Peyer's patch (tissue), 4 donors: ENCODE data around the gene RPLP2. TPM values are rescaled to one million over a fixed set of nuclear protein-coding genes. Genes with fewer than 3 reads are reported as not detected.

Experiments
- DNase-seq, 3 donors: peaks; one replicate each; pipeline ENCODE4 v3.0.0-alpha.2; 2017 to 2019
- H3K27ac ChIP-seq, 4 donors: fragments of 200-600 bp; sonication (generic); one replicate each; pipeline ENCODE4 v1.5.1; 2016 to 2019
- H3K27me3 ChIP-seq, 2 donors: fragments of 200-600 bp; sonication (generic); one replicate each; pipeline ENCODE4 v1.5.1; 2019
- H3K36me3 ChIP-seq, 3 donors: fragments of 200-600 bp; sonication (generic); one replicate each; pipeline ENCODE4 v1.5.1; 2016 to 2019
- H3K4me1 ChIP-seq, 4 donors: fragments of 200-600 bp; sonication (generic); one replicate each; pipeline ENCODE4 v1.5.1; 2016 to 2019
- H3K4me3 ChIP-seq, 4 donors: fragments of 200-600 bp; sonication (generic); 1 replicate in 3 of 4; 2 replicates in 1 of 4; pipeline ENCODE4 v1.5.1; 2016 to 2019; ENCODE audit warnings: mild to moderate bottlenecking in 1 of 4
- H3K9me3 ChIP-seq, 4 donors: fragments of 200-600 bp; sonication (generic); one replicate each; pipeline ENCODE4 v1.5.1; 2016 to 2019; ENCODE audit warnings: mild to moderate bottlenecking in 1 of 4
- POLR2A ChIP-seq, 2 donors: fragments of 450-650 bp; IDR thresholded peaks; one replicate each; pipeline ENCODE4 v1.5.1; 2017; ENCODE audit warnings: antibody characterized with exemption in 2 of 2, mild to moderate bottlenecking in 2 of 2, moderate library complexity in 2 of 2
- total RNA-seq, 4 donors: library from RNA; depleted of rRNA; stranded (reverse); fragments of >200 nt; gene quantifications; one replicate each; pipeline ENCODE4 v1.1.0, GENCODE V29; 2016
- TF ChIP-seq, protein P1 (sequence below), 6 experiments: fragments of 450-650 bp in 4 of 6; fragments of 200-600 bp in 2 of 6; sonication (generic) in 1 of 6; IDR thresholded peaks; one replicate each; pipeline ENCODE4 v1.5.1; 2017 to 2019; ENCODE audit warnings: antibody characterized with exemption in 6 of 6, mild to moderate bottlenecking in 3 of 6, moderate library complexity in 1 of 6

Gene RPLP2
- total RNA-seq, 4 donors from 2014 or later, result 261 to 1,717 (median 510) TPM

DNA sequence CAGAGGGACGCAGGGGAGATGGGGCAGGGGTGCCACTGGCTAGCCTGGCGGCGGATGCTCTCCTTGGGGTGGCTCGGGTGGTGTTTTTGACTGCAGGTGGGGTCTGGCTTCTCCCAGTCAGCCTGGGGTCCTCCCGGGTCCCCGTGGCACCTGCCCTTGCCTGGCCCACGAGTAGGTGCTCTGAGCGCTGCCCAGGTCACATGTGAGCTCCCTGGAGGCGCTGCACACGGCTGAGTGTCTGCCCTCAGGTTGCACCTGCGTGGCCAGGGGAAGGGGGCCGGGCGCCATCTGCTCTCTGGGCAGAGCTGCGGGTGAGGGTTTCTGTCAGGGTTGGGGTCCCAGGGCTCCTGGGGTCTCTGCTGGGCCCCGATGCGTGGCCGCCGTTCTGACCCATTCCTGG is 38.1 kb downstream of the RPLP2 start:
- no peaks in the 10 kb centered on the region for H3K36me3 ChIP-seq
- no peaks in the 10 kb centered on the region for H3K9me3 ChIP-seq
- no peak for DNase-seq
- no peak overlapping the region for H3K4me3 ChIP-seq
- H3K27me3 ChIP-seq, result peaks cover 0 to 10% of the 10 kb centered on the region in 2 donors
- peaks cover 10 to 65% (median 27%) of the 10 kb centered on the region in 4 donors for H3K4me1 ChIP-seq
- no peak overlapping the region for H3K27ac ChIP-seq
- no peak for TF ChIP-seq POLR2A (IDR thresholded peaks at IDR 0.05)
- TF ChIP-seq, protein P1, sequence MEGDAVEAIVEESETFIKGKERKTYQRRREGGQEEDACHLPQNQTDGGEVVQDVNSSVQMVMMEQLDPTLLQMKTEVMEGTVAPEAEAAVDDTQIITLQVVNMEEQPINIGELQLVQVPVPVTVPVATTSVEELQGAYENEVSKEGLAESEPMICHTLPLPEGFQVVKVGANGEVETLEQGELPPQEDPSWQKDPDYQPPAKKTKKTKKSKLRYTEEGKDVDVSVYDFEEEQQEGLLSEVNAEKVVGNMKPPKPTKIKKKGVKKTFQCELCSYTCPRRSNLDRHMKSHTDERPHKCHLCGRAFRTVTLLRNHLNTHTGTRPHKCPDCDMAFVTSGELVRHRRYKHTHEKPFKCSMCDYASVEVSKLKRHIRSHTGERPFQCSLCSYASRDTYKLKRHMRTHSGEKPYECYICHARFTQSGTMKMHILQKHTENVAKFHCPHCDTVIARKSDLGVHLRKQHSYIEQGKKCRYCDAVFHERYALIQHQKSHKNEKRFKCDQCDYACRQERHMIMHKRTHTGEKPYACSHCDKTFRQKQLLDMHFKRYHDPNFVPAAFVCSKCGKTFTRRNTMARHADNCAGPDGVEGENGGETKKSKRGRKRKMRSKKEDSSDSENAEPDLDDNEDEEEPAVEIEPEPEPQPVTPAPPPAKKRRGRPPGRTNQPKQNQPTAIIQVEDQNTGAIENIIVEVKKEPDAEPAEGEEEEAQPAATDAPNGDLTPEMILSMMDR (IDR thresholded peaks at IDR 0.05), result no peak

DNA sequence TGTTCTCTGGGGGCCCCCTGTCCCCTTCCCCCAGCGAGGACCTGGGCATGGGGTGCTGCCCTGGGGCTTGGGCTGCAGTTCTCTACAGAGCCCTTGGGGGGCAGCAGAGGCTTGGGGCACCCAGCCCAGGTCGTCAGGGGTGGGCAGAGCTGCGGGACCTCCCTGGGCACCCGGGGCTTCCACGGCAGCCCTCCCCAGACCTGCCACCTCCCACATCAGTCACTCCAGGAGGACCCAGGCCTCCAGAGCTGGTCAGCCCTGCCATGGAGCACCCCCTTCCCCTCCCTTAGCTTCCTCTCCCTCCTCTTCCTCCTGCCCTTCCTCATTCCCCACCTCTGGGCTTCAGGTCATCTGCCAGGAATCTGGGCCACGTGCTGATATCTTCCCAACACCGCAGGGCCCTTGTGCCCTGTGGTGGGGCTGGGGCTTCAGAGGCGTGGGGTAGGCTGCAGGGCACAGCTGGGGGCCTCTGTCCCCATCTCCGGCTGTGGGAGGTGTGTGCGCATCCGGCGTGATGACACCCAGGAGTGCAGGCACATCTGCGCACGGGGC is 38.7 kb downstream of the RPLP2 start:
- TF ChIP-seq, protein P1 (IDR thresholded peaks at IDR 0.05), result peak; percentile 82 to 92 (median 88)
- TF ChIP-seq POLR2A (IDR thresholded peaks at IDR 0.05), result no peak
- Histone ChIP-seq H3K4me3 (peak overlapping the region in 1 of 4 donors; percentile 57), H3K4me1 (peaks cover 6 to 60% (median 24%) of the 10 kb centered on the region in 4 donors), H3K36me3 (no peaks in the 10 kb centered on the region), H3K27ac (peak overlapping the region in 1 of 4 donors; percentile 38), H3K27me3 (peaks cover 0 to 10% of the 10 kb centered on the region in 2 donors), H3K9me3 (no peaks in the 10 kb centered on the region)
- peak; percentile 54 to 78 (median 75) for DNase-seq

DNA sequence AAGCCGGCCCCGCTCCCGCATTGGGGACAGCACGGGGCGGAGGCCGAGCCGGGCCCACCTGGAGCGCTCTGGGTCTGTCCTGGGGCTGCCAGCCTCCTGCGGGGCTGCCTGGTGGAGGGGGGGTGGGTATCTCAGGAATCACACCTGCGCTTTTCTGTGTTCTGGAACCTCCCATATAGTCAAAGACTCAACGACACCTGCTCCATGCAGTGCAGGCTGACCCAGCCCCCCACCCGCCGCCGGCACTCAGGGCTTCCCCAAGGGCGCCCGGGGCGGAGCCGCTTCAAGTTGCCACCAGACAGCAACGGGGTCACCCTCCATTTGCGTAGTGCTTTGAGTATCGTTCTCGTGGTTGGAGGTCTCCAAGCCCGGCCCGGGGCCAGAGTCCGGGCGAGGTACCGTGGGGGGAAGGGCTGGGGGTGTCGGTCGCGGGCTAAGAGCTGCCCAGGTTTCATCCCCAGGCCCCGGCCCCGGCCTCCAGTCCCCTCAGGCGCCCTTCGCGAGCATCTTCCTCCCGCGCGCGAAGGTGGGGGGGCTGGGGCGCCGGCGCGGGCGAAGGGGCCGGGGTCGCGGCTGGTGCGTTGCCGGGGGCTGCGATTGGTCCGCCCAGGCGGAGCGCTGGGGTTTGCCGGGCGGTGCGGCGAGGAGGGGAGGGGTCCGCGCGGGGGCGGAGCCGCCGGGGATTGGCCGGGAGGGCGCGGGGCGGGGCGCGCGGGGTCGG is 39.5 kb downstream of the RPLP2 start:
- peak overlapping the region; percentile 30 to 57 (median 50) for H3K4me3 ChIP-seq
- no peak for DNase-seq
- H3K27ac ChIP-seq, result peak overlapping the region in 1 of 4 donors; percentile 38
- no peaks in the 10 kb centered on the region for H3K9me3 ChIP-seq
- peaks cover 0 to 51% (median 21%) of the 10 kb centered on the region in 4 donors for H3K4me1 ChIP-seq
- H3K27me3 ChIP-seq, result peaks cover 0 to 10% of the 10 kb centered on the region in 2 donors
- no peaks in the 10 kb centered on the region for H3K36me3 ChIP-seq
- TF ChIP-seq POLR2A (IDR thresholded peaks at IDR 0.05), result no peak
- TF ChIP-seq, protein P1 (IDR thresholded peaks at IDR 0.05), result no peak

DNA sequence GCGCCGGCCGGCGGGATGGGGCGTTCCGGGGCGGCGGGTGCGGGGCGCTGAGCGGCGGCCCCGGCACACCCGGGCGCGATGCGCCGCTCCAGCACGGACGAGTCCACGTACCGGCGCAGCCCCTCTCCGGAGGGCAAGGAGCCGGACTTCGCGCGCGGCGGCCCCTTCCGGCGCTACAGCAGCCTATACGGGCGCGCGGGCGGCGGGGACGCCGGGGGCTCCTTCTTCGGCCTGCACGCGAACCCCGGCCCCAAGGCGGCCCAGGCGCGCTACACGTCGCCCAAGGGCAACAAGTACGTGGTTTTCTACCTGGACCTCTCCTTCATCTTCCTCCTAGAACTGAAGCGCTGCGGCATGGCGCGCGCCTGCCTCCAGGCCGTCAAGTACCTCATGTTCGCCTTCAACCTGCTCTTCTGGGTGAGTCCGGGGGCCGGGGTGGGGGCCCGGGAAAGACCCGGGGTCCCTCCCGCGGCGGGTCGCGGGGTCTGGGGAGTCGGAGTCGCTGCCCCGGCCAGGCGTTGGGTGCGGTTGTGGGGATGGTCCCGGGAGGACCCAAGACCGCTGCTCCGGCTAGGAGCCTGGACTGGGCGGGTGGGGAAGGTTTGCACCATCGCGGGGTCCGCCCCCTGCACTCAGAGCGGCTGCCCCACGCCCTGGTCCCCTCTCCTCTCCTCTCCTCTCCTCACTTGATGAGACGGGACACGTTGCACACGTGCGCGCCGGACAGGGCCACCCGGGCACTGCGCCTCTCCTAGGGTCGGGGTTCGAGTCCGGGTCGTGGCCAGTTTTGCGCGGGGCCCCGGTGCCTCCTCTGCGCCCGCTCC is 40.4 kb downstream of the RPLP2 start:
- H3K4me3 ChIP-seq, result peak overlapping the region in 3 of 4 donors; percentile 48 to 57 (median 51)
- no peak for DNase-seq
- H3K36me3 ChIP-seq, result no peaks in the 10 kb centered on the region
- H3K27me3 ChIP-seq, result peaks cover 0 to 10% of the 10 kb centered on the region in 2 donors
- H3K4me1 ChIP-seq, result peaks cover 0 to 42% (median 18%) of the 10 kb centered on the region in 4 donors
- TF ChIP-seq POLR2A (IDR thresholded peaks at IDR 0.05), result no peak
- TF ChIP-seq, protein P1 (IDR thresholded peaks at IDR 0.05), result no peak
- no peaks in the 10 kb centered on the region for H3K9me3 ChIP-seq
- no peak overlapping the region for H3K27ac ChIP-seq
